Fibroblast of skin of left quadriceps (primary cell): Measurements from ENCODE around the gene ERCC4.

ENCODE experiments used
- DNase-seq, 2 experiments: peaks; one replicate each; pipeline ENCODE4 v3.0.0-alpha.2; 2013; ENCODE audit warnings: low read depth in 2 of 2

Gene ERCC4

DNA sequence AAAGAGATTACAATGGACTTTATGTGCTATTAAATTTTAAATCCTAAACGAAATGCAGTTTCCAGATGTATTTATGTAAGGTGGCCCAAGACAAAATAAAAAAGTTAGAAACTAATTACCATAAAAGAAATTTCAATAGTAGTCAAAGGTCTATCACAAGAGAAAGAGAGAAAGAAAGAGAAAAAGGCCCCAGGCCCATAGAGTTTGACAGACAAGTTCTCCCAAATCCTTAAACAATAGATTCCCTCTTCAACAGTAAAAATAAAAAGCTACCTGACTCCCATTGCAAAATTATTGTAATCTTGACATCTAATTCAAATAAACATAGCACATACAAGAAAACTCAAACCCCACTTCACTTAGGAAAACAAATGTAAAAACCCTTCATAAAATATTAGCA lies 8.6 kb upstream of the ERCC4 start:
- no peak for DNase-seq

DNA sequence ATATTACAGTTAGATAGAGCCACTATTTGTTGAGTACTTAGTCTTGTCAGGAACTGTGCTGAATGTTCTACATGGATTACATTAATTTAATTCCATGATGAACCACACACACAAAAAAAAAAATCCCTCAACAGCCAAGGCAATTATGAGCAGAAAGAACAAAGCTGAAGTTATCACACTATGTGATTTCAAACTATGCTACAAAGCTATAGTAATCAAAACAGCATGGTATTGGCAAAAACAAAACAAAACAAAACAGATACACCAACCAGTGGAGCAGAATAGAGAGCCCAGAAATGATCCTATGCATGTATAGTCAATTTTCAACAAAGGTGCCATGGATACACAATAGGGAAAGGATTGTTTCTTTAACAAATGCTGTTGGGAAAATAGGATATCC lies 8.1 kb upstream of the ERCC4 start:
- DNase-seq, result no peak

DNA sequence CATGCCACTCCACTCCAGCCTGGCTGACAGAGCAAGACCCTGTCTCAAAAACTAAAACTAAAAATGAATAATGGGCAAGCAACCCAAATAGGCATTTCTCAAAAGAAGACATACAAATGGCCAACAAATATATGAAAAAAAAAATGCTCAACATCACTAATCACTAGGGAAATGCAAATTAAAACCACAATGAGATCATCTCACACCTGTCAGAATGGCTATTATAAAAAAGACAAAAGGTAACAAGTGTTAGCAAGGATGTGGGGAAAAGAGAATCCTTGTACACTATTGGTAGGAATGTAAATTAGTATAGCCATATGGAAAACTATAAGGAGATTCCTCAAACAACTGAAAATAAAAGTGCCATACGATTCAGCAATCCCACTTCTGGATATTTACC lies 7.1 kb upstream of the ERCC4 start:
- DNase-seq, result no peak

DNA sequence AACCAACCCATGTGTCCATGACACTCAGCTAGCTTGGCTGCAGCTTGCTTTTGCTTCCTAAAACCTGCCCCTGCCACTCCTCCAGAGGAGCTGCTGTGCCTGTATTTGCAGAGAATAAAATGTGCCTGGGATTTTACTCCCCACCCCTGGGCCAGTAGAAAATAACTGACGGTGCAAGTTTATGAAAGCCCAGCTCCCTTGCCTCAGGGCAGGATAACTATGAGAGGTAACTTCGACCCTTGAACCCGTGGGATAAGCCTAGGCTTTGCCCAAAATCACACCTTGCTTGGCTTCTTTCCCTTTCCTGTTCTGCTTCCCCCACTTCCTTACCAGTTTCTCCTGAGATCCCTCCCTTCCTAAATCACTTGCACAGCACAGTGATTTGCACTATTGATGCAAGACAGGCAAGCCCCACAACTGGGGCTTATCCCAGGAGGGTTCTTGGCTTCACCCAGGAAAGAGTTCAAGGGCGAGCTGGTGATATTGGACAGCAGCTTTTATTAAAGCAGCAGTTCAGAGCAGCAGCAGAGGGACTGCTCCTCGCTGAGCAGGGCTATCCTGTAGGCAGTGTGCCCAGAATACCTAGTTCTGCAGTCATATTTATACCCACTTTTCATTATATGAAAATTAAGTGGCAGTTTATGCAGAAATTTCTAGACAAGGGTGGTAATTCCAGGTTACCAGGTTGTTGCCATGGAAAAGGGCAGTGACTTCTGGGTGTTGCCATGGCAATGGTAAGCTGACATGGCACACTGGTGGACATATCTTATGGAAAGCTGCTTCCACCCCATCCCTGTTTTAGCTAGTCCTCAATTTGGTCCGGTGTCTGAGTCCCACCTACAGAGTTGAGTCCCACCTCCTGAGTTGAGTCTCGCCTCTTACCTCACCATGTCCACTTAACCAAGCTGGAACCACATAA lies 6.3 kb upstream of the ERCC4 start:
- no peak for DNase-seq

DNA sequence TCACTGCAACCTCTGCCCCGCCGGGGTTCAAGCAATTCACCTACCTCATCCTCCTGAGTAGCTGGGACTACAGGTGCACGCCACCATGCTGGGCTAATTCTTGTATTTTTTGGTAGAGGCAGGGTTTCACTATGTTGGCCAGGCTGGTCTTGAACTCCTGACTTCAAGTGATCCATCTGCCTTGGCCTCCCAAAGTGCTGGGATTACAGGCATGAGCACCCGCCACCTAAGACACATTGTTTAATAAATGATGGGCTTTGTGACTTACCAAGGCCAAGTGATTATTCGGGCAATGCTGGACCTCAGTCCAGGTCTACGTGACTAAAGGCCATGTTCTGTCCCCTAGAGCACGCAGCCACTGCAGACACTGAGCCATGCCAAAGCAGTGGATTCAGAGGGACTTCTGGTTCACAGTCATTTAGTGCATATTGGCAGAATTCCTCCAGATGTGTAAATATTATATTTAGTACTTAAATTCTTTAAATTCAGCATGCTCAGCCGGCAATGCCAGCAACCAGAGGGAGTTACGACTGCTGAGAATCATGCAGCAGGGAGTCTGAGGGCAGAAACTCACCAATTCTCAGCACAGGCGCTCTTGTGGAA lies 4.8 kb upstream of the ERCC4 start:
- DNase-seq, result no peak

DNA sequence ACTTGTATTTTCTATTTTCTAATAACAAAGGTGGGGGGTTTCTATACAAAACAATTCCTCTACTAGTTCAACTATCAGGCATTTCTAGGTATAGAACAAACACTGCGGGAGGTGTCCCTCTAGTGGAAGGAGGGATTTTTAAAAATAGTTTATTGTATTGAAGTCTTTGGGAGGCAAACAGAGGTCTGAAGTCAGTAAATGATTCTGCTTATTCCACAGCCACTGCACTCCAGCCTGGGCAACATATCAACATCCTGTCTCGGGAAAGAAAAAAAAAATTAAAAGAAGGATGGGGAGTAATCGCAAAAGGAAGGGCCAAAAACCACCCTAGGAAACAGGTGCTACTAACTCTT lies 648 bp upstream of the ERCC4 start:
- peak; percentile 2 to 6 for DNase-seq

DNA sequence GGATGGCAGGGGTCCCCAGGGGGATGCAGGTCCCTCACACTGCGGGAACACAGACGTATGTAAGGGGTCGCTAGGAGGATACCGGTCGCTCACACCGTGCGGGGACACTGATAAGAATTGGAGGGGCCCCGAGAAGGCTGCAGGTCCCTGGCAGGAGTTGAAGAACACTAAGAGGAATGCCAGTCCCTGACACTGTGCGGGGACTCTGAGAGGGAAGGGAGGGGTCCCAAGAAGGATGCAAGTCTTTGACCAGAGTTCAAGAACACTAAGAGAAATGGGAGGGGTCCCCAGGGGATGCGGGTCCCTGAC lies 510 bp downstream of the ERCC4 start:
- no peak for DNase-seq

DNA sequence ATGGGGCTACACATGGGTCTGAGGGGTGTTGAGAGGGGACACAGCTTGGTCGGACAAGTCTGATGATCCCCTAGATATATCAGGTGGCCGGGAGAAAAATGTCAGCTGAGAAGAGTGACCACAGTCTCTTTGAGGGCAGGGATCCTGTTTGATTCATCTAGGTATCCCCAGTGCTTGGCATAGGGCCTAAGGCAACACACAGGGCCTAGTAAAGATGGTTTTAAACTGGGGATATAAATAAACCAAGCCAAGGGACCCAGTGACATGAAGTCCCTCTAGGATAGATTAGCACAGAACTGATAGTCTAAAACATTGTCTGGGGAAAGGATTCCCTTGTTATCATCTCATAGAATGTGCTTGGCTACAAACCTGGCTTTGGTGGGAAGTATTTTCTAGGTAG lies 1.4 kb downstream of the ERCC4 start:
- DNase-seq, result no peak

DNA sequence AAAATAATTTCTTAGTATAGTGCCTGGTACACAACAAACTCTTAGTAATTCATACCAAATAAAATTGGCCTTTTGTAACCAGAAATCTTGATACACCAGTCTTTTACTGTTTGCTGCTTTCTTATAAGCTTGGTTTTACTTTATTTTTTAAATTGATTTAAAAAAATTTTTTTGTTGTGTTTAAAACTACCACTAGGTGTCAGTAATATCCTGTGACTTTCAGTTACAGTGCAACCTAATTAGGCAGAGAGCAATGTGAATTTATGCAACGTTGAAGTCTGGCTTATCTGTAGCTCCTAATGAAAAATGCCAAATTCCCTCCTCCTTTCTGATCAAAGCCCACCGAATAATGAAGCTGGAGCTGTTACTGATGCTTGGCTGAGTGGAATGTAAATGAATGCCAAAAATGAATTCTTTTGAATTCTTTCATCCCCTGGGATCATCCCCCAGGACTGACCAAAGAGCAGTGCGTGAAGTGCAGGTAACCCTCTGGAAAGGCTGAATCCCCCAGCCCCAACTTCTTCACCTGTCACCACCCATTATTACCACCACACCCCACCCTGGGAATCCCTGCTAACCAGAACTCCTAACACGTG lies 3.8 kb downstream of the ERCC4 start:
- DNase-seq, result peak; percentile 39 to 42

DNA sequence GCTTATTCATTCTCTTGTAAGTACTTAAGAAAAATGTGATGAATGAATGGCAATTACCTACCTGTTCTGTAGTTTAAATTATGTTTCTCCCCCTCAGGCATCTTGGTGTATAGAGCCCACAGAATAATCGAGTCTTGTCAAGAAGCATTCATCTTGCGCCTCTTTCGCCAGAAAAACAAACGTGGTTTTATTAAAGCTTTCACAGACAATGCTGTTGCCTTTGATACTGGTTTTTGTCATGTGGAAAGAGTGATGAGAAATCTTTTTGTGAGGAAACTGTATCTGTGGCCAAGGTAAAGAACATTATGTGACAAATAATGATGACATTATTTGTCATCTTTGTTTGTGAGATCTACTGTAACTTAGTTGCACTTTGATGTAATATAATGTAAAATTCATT lies 6.5 kb downstream of the ERCC4 start:
- DNase-seq, result no peak

DNA sequence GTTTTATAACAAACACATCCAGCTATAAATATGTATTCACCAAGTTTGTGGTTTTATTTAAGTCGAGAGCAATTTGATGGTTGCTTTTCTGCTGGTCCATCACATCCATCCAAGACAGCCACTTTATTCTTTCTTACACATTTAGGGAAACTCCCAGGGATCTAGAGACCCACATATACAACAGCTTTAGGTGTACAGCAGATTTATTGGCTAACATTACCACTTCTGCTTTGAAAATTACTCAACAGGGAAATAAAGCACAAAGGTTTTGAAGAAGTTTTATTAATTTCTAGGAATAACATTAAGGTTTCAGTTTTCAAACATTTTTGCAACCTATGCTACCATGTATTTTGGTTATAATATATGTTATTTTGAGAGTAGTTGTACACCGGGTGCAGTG lies 6.9 kb downstream of the ERCC4 start:
- no peak for DNase-seq

DNA sequence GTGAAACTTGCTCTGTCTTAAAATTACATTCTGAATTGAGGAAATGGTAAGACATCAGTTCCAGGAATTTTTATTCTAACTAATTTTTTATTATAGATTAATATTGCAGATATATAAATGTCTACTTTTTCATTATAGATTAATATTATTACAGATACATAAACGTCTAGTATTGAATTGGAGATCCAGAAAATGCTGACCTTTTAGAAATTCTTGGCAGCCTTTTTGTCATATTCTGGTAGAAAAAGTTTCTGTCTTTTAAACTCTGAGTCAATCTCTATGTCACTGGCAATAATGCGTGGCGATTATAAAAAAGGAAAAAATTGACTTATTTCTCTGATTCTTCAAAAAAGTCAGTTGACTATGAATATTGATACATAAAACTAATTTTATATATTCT lies 8.7 kb downstream of the ERCC4 start:
- no peak for DNase-seq

DNA sequence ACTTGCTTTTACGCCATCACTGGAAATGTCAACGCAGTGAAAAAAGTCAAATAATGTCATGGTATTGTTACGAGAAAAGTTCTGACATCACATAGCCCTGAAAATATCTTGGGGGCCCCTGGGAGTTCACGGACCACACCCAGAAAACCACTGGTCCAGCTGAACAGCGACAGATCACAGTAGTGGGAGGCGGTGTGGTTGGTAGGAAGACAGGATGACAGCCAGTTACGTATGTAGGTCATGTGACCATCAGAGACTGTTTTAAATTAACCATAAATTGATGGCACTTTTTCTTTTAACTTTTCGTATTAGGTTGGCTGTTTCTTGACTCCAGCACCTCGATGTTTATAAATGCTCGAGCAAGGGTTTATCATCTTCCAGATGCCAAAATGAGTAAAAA lies 11.9 kb downstream of the ERCC4 start:
- DNase-seq, result no peak

DNA sequence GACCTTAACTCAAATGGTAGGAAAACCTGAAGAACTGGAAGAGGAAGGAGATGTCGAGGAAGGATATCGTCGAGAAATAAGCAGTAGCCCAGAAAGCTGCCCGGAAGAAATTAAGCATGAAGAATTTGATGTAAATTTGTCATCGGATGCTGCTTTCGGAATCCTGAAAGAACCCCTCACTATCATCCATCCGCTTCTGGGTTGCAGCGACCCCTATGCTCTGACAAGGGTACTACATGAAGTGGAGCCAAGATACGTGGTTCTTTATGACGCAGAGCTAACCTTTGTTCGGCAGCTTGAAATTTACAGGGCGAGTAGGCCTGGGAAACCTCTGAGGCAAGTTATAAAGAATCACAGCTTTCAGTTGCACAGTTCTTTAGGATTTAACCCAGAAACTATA lies 15.5 kb downstream of the ERCC4 start:
- no peak for DNase-seq

DNA sequence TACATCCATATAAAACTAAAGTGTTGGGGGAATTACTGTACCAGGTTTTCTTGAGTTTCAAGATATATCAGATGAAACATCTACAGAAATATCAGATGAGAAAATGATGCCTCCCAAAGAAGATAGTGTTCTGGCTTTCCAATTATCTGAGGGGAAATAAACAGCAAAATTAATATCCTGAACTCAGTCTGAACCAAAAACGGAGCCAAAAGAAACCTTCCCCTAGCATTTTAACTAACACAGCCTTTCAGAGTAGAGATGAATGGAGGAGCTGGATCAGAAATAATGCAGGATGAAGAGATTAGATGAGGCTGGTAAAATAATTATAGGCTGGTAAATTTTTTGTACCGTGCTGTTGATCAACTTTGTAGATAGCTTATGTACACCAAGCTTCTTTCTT lies 16.2 kb downstream of the ERCC4 start:
- DNase-seq, result no peak

DNA sequence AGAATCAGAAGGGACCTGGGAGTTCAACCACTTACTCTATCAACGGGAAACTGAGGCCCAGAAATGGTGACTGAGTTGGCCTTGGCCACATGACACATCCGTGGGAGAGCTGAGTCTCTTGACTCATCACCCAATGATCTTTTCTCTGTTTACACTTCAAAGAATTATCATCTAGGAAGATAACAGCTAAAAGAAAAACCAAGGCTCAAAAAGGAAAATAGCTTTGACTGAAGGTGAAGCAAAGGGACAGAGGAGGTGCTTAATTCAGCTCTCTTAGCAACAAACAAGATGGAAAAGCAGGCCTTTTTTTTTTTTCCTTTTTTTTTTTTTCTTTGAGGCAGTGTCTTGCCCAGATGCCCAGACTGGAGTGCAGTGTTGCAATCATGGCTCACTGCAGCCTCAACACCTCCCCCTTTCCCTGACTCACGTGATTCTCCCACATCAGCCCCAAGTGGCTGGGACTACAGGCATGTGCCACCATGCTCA lies 16.7 kb downstream of the ERCC4 start:
- peak; percentile 25 to 27 for DNase-seq

DNA sequence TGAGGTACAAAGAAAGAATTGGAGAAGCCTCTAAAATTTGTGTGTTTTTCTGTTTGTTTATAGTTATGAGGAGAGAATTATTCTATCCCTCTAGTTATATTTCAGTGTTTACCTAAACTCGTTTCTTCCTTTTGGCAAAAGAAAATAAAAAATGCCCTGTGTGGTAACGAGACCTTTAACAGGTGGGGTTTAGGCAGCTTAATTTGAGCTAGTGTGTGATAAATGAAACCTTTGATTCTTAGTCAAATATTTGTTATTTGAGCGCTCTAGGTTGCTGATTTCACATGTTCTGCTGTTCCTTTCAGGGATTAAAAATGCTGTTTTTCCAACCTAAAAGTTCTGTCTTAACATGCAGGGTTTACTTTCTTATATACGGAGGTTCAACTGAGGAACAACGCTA lies 17.5 kb downstream of the ERCC4 start:
- no peak for DNase-seq

DNA sequence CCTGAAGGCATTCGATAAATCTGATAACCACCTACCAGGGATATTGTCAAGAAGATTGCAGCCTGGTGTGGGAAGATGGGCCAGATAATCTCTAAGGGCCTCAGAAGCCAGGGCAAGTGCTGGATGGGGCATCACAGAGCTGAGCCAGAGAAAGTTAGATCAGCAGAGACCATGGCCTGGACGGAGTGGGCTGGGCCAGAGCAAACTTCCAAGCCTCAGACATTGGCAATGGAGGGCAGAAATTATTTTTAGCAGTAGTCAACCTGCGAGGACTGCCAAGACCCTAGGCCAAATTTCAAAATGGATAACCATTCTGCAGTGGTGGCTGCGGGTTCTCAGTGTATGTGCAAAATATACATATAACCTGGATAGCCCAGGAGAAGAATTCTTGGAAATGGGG lies 18.5 kb downstream of the ERCC4 start:
- no peak for DNase-seq

DNA sequence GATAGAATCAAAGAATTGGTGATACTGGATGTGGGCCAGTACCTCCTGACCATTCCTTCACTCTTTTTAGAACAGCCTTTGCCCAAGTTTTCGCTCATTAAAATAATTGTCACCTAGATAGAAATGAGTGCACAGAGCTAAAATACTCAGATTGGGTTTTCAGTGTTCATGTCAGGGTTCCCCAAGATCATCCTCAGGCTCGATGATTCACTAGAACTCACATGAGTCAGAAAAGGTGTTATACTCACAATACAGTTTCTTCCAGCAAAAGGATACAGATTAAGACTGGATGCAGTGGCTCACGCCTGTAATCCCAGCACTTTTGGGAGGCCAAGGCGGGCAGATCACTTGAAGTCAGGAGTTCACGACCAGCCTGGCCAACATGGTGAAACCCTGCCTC lies 19.9 kb downstream of the ERCC4 start:
- no peak for DNase-seq

DNA sequence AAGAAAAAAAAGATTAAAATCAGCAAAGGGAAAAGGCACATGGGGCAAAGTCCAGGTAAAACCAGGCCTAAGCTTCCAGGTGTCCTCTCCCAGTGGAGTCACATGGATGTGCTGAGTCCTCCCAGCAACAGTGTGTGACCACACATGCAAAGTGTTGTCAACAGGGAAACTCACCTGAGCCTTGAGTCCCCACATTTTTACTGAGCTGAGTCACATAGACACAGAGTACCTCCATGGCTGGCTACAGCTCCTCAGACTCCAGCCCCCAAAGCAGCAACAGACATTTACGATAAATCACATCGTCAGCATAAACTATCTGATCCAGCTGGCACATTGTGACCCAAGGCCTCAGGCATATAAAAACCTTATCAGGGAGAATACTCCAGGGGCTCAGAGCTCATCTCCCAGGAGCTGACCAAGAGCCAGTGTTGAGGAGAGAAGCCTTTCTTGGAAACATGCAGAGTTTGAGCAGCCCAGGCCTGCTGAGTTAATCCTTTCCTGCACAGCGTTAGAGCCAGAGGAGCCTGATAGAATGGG lies 20.5 kb downstream of the ERCC4 start:
- DNase-seq, result no peak

DNA sequence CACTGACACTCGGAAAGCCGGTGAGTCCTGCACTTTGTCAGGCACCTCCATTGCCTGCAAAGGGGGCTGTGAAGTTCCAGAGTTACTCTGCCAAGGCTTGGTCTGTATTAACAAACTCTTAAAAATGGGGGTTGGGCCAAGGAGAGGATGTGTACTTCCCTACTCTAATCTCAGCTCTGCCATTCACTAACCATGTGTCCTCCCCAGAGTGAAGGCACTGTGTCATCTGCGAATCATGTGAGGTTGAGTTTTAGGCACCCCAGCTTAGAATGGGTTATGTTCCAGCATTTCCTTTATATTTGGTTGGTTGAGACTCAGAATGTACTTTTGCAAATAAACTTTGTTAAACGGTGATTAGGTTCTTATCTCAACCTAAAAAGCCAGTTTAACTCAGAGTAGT lies 24.9 kb downstream of the ERCC4 start:
- no peak for DNase-seq

DNA sequence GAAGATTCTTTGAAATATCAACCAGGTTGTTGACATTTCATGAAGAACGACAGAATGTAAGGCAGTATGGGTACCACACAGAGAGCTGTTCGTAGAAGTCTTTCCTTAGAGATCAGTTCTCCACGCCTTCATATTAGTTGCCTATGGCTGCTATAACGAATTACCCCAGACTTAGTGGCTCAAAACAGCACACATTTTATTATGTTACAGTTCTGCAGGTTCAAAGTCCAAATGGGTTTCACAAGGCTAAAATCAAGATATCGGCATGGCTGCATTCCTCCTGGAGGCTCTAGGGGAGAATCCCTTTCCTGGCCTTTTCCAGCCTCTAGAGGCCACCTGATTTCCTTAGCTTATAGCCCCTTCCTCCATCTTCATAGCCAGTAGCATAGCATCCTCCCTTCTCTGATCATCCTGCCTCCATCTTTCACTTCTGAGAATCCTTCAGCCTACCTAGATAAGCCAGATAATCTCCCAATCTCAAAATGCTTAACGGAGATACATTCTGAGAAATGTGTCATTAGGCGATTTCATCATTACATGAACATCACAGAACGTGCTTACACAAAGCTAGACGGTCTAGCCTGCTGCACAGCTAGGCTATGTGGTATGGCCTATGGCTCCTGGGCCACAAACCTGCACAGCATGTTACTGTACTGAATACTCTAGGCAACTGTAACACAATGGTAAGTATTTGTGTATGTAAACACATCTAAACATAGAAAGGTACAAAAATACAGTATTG lies 26.0 kb downstream of the ERCC4 start:
- DNase-seq, result no peak
